ENCODE measurements around the gene CSTF1.

- TF ChIP-seq CTCF (IDR thresholded peaks at IDR 0.05 in 8 of 11, conservative IDR thresholded peaks at IDR 0.05 in 3 of 11): no peak
- no peak for TF ChIP-seq POLR2A (IDR thresholded peaks at IDR 0.05)
- no peak for TF ChIP-seq POLR2AphosphoS5 (IDR thresholded peaks at IDR 0.05)
Measured at GRCh38 chr20:56360908-56361205, 31.6 kb upstream of the CSTF1 start.
